DMS53 (cell line): ENCODE data around the gene GART.

Experiments used
- DNase-seq: peaks from one replicate; lab custom pipeline; 2025; lab: John Stamatoyannopoulos, UW

Gene GART

GRCh38 chr21:33552999-33553598, 11.2 kb upstream of the GART start:
- DNase-seq, result no peak

- DNase-seq, result peak; percentile 14
Observed at GRCh38 chr21:33552093-33552998, 10.4 kb upstream of the GART start.

GRCh38 chr21:33551664-33552063, 9.7 kb upstream of the GART start:
- DNase-seq, result no peak

DNA sequence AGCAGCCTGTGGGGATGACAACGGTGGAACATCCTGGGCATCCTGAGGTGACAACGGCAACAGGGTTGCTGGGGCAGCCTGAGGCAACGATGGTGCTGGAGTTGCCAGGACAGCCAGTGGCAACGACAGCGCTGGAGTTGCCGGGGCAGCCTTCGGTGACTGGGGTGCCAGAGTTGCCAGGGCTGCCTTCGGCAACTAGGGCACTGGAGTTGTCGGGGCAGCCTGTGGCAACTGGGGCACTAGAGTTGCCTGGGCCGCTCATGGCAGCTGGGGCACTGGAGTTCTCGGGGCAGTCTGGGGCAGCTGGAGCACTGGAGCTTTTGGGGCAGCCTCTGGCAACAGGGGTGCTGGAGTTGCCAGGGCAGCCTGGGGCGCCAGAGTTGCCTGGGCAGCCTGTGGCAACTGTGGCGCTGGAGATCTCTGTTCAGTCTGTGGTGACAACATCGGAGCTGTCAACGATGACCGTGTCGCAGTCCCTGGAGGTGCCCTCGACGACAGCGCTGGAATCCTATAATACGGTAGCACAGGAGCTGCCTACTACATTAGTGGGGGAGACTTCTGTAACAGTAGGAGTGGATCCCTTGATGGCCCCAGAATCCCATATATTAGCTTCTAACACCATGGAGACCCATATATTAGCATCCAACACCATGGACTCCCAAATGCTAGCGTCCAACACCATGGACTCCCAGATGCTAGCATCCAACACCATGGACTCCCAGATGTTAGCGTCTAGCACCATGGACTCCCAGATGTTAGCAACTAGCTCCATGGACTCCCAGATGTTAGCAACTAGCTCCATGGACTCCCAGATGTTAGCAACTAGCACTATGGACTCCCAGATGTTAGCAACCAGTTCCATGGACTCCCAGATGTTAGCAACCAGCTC, 9.1 kb upstream of the GART start:
- no peak for DNase-seq

DNA sequence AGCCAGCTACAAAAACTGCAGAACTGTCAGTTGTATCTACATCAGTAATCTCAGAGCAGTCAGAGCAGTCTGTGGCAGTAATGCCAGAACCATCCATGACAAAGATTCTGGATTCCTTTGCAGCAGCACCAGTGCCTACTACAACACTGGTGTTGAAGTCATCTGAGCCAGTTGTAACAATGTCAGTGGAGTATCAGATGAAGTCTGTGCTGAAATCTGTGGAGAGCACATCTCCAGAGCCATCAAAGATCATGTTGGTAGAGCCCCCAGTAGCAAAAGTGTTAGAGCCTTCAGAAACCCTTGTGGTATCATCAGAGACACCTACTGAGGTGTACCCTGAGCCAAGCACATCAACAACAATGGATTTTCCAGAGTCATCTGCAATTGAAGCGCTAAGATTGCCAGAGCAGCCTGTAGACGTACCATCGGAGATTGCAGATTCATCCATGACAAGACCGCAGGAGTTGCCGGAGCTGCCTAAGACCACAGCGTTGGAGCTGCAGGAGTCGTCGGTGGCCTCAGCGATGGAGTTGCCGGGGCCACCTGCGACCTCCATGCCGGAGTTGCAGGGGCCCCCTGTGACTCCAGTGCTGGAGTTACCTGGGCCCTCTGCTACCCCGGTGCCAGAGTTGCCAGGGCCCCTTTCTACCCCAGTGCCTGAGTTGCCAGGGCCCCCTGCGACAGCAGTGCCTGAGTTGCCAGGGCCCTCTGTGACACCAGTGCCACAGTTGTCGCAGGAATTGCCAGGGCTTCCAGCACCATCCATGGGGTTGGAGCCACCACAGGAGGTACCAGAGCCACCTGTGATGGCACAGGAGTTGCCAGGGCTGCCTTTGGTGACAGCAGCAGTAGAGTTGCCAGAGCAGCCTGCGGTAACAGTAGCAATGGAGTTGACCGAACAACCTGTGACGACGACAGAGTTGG, 8.2 kb upstream of the GART start:
- no peak for DNase-seq

DNA sequence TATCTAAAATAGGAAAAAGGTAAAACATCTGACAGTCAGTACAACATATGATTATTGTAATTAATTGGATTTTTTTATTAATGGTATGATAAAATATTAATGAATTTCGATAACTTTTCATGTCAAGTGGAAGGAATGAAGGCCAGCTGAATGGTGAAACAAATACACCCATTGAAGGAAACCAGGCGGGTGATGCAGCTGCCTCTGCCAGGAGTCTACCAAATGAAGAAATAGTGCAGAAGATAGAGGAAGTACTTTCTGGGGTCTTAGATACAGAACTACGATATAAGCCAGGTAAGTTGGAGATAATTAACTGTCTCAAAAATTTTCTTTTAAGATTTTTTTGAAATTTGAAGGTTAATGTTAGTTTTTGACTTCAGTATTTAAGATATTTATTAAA, 4.2 kb upstream of the GART start:
- DNase-seq, result no peak

- no peak for DNase-seq
Observed at GRCh38 chr21:33544451-33545195, 2.7 kb upstream of the GART start.

DNA sequence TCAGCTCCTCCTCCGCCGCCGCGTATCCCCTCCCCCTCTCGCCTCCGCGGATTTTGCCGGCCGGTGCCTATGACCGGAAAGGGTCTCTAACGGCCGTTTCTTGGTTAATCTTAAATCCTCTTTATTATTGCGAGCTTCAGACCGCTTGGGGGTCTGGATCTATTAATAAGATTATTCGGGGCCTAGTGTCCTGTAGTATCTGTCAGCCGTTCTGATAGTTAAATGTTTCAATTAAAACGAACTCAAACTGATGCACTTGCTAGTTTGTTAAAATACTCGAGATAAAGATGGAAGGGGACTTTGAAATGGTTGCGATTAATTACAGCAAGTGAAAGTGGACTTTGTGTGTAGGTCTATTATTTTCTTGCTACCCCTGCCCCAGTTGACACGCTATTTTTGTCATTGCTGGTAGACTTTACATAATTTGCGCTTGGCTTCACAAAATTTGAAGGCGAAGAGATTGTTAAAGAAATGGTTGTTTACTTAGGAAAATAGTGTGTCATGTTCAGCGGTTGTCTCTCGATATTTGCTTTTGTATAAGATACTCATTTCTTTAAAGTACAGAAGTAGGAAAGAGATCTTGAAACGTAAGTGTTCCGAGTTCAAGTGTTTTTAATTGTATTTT, 1.7 kb upstream of the GART start:
- DNase-seq, result peak; percentile 20

- DNase-seq, result peak; percentile 99
Observed at GRCh38 chr21:33542640-33543504, 955 bp upstream of the GART start, which contains the start of gene SON. Gene SON, plus strand, starts transcription at chr21:33543038. Its CDS starts 55 bp downstream, at chr21:33543093.

DNA sequence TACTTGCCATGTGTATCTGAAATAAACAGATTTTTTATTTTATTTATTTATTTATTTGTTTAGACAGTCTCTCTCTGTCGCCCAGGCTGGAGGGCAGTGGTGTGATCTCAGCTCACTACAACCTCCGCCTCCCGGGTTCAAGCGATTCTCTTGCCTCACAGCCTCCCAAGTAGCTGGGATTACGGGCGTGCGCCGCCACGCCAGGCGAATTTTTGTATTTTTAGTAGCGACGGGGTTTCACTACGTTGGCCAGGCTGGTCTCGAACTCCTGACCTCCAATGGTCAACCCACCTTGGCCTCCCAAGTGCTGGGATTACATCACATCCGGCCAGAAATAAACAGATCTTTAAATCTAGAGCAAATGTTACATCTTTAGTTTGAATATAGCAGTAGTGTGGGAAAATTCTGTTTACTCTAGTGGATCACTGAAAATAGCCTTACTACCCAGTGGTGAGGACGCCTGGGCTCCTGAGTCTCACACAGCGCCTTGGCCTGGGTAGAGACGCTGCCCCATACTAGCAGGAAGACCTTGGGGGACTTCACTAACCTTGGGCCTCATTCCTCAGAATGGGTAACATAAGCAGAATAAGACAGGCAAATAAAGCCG, 709 bp downstream of the GART start:
- peak; percentile 47 for DNase-seq

- peak; percentile 13 for DNase-seq
Observed at GRCh38 chr21:33540711-33541104, 1.2 kb downstream of the GART start.

GRCh38 chr21:33539616-33540015, 2.3 kb downstream of the GART start:
- DNase-seq, result no peak

DNA sequence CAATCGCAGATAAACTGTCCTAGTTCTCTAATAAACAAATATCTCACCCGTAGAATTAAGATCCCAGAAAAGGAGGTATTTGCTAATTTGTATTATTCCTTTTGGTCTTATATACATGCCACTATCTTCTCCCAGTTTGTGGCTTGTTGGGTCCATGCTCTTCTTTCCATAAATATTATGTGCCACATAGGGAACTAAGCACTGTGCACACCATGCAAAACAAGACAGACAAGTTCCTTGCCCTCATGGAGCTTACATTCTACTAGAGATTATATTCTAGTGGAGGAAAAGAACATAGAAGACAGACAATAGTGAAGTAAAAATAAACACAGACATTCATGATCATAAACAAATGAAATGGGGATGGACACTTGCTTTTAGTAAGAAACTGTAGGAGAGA, 4.7 kb downstream of the GART start:
- no peak for DNase-seq

DNA sequence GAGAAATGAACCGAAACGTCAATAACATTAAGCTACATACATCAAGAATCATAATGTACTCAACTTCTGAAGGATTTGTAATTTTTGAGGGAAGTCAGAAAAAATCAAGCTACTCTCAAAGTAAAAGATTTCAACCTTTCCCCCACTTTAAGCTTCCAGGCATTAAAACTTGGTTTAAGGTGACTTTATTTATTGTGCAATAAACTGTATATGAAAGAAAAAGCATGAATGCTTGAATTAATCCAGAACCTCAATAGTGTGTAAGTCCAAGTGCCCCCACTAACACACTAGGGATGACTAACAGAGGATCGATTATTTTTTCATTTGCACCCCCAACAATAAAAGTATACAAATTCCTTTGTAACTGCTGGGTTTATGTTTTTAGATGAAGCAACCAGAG, 10.9 kb downstream of the GART start:
- no peak for DNase-seq

DNA sequence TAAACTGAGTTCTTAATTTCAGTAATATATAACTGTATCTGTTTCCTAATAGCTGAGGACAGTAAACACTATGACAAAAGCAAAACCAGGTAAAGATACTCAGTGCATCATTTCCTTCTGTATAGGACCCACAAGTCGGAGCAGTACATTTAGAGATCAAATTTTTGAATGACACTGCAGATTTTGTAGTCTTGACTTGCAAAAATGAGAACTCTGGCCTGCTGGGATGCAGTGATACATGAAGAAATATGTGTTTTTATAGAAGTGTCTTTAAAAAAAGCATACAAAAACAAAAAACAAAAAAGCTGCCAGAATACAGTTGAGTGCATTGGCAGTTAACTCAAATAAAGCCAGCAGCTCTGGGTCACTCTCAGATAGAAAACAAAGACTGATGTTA, 19.0 kb downstream of the GART start:
- no peak for DNase-seq

DNA sequence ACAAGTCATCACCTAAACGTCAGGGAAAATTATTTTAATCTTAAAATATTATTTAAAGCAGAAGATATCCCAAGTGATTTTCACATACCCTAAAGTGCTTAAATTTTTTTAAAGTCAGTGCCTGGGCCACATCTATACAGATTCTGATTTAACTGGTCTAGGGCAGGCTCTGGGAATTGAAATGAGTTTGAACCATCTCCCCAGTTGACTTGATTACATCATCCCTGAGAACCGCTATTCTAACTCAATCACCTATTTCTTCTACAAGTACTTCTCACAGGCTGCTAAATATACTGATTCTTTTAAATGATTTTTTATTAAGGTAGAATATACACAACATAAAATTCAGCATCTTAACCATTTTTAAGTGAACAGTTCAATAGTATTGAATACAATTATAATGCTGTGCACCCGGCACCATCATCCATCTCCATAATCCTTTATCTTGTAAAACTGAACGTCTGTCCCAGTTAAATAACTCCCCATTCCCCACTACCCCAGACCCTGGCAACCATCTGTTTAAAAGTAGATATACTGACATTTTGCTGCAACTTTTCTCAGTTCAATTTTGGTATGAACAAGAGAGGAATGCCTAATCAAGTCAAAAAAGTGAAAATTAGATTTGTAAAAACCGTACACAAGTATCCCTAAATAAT, 19.5 kb downstream of the GART start:
- no peak for DNase-seq

- no peak for DNase-seq
Observed at GRCh38 chr21:33518899-33519298, 23.0 kb downstream of the GART start.

DNA sequence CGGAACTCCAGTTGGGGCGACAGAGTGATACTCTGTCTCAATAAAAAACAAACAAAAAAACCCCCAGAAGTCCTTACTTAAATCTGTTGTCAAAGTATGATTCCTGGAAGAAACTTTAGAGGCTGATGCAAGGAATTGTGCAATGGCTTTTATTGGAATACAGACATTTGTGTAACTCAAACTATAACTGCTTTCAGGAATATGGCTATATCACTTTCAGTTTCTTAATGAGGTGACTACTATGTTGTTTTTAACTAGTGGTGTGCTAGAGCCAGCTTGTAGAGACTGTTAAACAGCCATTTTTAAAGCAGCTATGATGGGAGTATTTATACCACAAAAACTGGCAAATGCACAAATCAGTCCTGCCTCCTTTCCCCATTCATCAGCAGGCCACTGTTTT, 27.7 kb downstream of the GART start:
- no peak for DNase-seq
